ENCODE results near the gene ARRB1.

The ARRB1 gene

DNA sequence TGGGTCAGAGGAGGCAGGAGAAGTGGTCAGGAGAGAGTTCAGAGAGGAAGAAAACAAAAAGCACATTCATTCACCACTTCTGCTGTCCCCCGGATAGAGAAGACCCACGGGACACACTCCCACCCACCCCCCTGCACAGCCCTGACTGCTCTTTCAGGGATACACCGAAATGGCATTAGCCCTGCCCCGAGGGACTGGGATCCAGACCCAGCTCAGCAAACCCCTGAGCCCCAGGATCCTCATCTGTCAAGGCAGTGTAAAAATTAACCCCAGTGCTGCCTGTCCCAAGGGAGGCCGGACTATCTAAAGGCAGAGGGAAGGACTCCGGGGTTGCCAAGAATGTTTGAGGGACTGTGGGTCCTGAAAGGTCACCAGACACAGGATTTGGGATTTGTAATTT, 79.7 kb downstream of the ARRB1 start:
- no peak for DNase-seq

- no peak for DNase-seq
These were observed 80.5 kb downstream of the ARRB1 start for GRCh38 chr11:75270896-75271418.

GRCh38 chr11:75269896-75270295, 81.6 kb downstream of the ARRB1 start:
- DNase-seq: no peak

GRCh38 chr11:75269367-75269660, 82.1 kb downstream of the ARRB1 start:
- no peak for DNase-seq

- DNase-seq: no peak
These were observed 82.7 kb downstream of the ARRB1 start for GRCh38 chr11:75268626-75269366.

GRCh38 chr11:75267171-75267970, 84.1 kb downstream of the ARRB1 start:
- DNase-seq: no peak

DNA sequence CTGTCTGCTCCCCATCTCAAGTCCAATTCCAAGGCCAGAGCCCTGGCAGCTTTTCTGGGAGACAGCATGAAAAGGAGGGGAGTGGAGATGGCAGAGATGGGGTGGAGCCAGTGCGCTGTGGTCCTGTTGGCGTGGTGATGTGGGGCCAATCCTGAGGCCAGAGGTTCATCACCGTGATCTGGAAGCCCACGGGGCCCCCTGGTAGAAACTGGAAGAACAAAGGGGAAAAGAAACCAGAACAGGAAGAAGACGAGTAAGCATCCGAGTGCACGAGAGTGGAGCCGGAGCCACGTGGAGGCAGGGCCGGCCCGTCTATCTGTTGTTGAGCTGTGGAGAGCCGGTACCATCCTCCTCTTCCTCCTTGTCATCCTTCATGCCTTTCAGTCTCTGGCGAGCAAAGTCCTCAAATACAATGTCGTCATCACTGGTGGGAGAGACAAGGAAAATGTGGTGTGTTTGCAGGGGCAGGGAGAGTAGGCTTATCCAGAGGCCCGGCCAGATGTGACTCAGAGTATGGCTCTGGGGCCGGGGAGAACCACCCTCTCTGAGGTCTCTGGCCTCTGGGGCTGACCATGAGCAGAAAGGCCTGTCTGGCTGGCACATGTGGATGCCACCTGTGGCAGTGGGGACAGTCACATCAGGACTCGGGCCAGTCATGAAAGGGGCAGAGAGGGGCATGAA, 85.5 kb downstream of the ARRB1 start:
- DNase-seq: no peak

DNA sequence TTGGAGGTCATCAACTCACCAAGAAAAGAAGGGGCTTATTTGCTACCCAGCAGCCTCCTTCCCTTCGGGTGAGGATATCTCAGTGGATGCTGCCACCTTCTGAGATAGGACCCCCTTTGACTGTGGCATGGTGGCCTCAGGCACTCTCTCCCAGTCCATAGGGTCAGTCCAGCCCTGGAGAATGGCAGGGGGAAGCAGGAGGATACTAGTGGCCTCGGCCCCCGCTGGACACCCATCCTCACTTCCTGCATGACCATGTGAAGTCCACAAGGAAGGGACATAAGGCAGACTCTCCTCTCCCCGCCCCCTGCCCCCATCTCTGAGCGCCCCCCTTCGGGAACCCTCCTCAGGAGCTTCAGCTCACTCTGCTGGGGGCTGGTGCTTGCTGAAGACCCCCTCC, 86.5 kb downstream of the ARRB1 start:
- DNase-seq: no peak

GRCh38 chr11:75264356-75264755, 87.1 kb downstream of the ARRB1 start:
- no peak for DNase-seq

- DNase-seq: no peak
These were observed 87.5 kb downstream of the ARRB1 start for GRCh38 chr11:75263944-75264349.

GRCh38 chr11:75262961-75263852, 88.3 kb downstream of the ARRB1 start:
- DNase-seq: no peak

- no peak for DNase-seq
These were observed 89.0 kb downstream of the ARRB1 start for GRCh38 chr11:75262436-75262835.

DNA sequence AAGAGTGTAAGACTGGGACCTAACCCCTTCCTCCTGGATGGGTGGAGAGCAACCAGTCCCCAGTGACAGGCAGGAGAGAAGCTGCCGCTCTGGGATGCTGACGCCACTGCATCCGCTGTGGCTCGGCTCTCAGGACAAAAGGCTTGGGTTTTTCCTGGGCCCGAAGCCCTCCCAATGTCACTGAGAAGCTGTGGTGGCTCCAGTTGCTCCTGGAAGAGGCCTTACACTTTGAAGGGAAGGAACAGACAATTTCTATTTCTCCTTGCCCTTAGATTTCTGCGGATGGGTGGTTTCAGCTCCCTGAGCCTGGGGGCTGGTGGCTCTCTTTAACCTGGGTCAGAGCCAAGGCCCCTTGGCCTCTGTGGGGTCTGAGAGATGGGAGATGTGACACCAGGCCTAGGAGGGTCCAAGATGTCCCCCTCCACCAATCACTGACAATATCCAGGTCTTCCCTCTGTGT, 89.5 kb downstream of the ARRB1 start:
- DNase-seq: no peak

DNA sequence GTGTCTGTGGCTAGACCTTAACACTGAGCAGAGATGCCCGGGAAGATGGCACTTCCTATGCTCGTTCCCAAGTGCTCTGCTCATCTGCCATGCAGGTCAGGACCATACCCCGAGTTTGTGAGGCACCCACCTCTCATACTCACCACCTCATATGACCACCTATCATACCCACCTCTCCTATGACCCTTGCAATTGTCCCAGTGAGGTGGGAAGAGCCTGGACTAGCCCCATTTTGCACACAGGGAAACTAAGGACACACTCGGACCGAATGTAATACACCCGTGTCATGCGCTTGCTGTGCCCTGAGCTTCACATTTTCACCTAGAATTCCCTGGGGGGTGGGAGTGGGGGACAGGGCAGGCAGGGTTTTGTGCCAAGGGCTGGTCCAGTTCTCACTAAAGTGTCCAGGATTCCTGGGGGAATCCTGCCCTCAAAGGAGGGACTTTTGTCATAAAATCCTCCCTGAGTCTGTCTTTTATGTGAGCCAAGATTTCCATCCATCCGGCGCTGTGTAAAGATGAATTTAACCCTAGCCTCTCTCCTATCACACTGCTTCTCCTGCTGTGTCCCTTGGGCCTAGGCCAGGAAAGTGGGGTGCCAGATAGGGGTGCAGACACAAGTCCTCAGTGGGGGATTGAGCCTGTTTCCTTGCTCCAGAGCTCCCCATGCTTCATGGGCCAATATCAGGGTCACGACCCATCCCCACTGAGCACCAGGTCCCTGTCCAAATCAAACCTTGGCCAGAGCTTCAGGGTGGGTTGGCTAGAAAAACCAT, 90.9 kb downstream of the ARRB1 start:
- DNase-seq: no peak

DNA sequence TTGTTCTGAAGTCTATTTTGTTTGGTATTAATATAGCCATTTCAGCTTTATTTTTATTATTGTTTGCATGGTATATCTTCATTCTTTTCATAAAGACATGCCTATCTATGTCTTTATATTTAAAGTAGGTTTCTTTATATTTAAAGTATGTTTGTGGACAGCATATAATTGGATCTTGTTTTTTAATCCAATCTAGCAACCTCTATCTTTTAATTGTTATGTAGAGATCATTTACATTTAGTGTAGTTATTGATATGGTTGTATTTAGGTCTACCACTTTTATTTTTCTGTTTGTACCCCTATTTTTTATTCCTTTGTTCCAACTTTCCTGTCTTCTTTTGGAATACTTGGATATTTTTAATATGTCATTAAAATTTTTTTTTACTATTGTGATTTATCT, 97.1 kb downstream of the ARRB1 start:
- no peak for DNase-seq

- DNase-seq: no peak
These were observed 101.8 kb downstream of the ARRB1 start for GRCh38 chr11:75249704-75250103.

DNA sequence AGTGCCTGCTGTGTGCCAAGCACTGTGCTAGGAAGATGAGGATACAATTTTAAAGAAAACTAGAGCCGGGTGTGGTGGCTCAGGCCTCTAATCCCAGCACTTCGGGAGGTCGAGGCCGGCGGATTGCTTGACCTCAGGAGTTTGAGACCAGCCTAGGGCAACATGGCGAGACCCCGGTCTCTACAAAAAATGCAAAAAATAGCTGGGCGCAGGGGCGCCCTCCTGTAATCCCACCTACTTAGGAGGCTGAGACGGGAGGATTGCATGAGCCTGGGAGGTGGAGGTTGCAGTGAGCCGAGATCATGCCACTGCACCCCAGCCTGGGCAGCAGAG, 102.6 kb downstream of the ARRB1 start:
- no peak for DNase-seq

GRCh38 chr11:75246671-75247350, 104.7 kb downstream of the ARRB1 start:
- no peak for DNase-seq

DNA sequence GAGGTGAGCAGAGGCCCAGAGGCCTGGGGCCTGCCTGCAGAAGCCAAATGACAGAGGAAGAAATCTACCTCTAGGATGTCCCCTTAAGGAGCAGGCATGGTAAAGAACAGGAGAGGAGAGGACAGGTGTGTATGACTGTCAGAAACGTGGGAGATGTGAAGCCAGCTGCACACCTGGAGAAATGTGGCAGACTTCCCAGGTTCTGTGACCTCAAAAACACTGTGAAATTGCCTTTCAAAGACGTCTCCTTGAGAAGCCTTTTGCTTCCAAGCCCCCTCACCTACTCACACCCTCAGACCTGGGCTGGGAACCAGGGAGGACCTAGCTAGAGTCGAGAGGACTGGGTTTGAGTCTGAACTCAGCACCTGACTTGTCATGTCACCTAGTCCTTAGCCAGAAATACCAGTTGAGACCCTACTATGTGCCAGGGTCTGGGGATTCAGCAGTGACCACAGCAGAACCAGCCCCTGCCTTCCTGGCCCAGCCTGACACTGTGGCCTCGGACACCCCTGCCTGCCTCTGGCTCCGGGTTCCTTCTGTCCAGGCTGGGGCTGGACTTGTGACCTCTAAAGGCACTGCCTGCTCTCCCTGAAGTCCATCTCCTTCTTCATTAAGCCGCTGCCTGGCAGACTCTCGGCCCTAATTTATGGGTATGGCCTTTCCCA, 105.3 kb downstream of the ARRB1 start:
- no peak for DNase-seq

DNA sequence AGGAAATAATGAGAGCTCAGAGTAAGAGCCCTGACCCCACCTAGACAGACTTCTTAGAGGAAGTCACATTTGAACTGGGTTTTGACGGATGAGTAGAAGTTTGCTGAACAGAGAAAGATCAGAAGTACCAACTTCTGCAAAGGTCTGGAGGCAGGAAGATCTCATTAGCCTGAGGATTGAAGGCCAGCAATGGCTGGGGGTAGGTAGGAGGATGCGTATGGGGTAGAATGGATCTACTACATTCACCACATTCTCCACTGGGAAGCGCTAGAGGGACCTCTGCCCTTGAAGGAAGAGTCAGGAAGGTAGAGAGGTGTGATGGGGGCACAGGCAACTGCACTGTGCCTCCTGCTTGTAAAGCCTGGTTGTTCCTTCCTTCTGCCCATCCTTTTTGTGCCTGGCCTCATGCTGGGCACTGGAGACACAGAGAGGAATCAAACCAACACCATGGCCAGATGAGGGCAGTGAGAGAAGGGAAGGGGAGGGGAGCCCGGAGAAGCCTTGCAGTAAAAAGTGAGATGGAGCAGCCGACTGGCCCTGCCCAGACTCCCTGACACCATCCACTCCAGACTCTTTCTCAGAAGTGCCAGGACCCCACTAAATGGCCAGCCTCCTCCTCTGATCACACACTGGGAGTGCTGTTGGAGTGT, 106.0 kb downstream of the ARRB1 start:
- DNase-seq: no peak
